HCT116 (cell line): Measurements from ENCODE around the gene FAM168B. TPM values are rescaled to one million over a fixed set of nuclear protein-coding genes. Genes with fewer than 3 reads are reported as not detected.
"Not testable (repeated sequence)": the region's sequence is repeated elsewhere in the genome, so short reads cannot be mapped to it uniquely, and the experiment has no call there.

Source experiments
- ATAC-seq: fragments of 200-7000 bp; cut with Tn5 transposase; 2 replicates; pipeline ENCODE4 v1.9.1; 2020; ENCODE audit warnings: mild to moderate bottlenecking, moderate library complexity
- BruUV-seq: library from RNA; stranded (reverse); fragments of 400-500 nt; replicated peaks from 2 replicates; lab custom pipeline; 2021; lab: Mats Ljungman, UMichigan
- CTCF ChIA-PET: fragments of 300-600 bp; sonication (Branson Sonifier 250); formaldehyde crosslinking; loops from one replicate; lab custom pipeline; 2021; ENCODE audit warnings: antibody characterized with exemption; lab: Charles Lee
- POLR2A ChIA-PET: fragments of 300-600, 350-600 bp; sonication (Branson Sonifier 250); formaldehyde crosslinking; loops from one replicate; lab custom pipeline; 2021; ENCODE audit warnings: antibody characterized with exemption; lab: Charles Lee
- RAD21 ChIA-PET, 2 experiments: fragments of 300-600 bp; sonication (Branson Sonifier 250); formaldehyde crosslinking; loops; one replicate each; lab custom pipeline; 2023; ENCODE audit warnings: low total read pairs in 2 of 2; ENCODE audit not compliant: uncharacterized antibody in 2 of 2, unreplicated experiment in 2 of 2, low non-redundant PET in 1 of 2; lab: Charles Lee
- DNase-seq: peaks from one replicate; pipeline ENCODE4 v3.0.0-alpha.2; 2010; ENCODE audit warnings: low read depth, low spot score
- H2AFZ ChIP-seq: fragments of 200-600 bp; shearing (Covaris generic), sonication (generic); 2 replicates; pipeline ENCODE4 v1.6.1; 2017; ENCODE audit warnings: low read depth, mixed run types, mixed read lengths, antibody characterized with exemption, low read length; ENCODE audit not compliant: poor library complexity, severe bottlenecking
- H3K27ac ChIP-seq: 2 replicates; pipeline ENCODE4 v1.5.1; 2012; ENCODE audit warnings: low read depth, low read length
- H3K27me3 ChIP-seq: fragments of 200-600 bp; sonication (generic); 2 replicates; pipeline ENCODE4 v1.6.1; 2016; ENCODE audit warnings: mixed run types, low read length, mixed read lengths; ENCODE audit not compliant: insufficient read depth
- H3K36me3 ChIP-seq, 2 experiments: fragments of 200-500 bp in 1 of 2; fragments of 200-600 bp in 1 of 2; sonication (Bioruptor generic) in 1 of 2; sonication (generic) in 1 of 2; 2 replicates each; pipeline versions ENCODE4 v1.5.1 to v1.6.1; 2014 to 2016; ENCODE audit warnings: low read length in 2 of 2, inconsistent platforms in 1 of 2, mixed read lengths in 1 of 2, mixed run types in 1 of 2; ENCODE audit not compliant: insufficient read depth in 2 of 2, control insufficient read depth in 1 of 2
- H3K4me1 ChIP-seq, 2 experiments: fragments of 200-600 bp in 1 of 2; sonication (generic) in 1 of 2; 2 replicates each; pipeline versions ENCODE4 v1.5.1 to v1.6.1; 2012 to 2017; ENCODE audit warnings: low read length in 2 of 2, inconsistent platforms in 1 of 2, mild to moderate bottlenecking in 1 of 2, mixed read lengths in 1 of 2, mixed run types in 1 of 2, moderate library complexity in 1 of 2; ENCODE audit not compliant: insufficient read depth in 2 of 2, control insufficient read depth in 1 of 2
- H3K4me2 ChIP-seq: fragments of 200-600 bp; sonication (generic); 2 replicates; pipeline ENCODE4 v1.6.1; 2017; ENCODE audit warnings: mixed run types, low read length, mixed read lengths
- H3K4me3 ChIP-seq, 2 experiments: fragments of 200-600 bp in 1 of 2; sonication (generic) in 1 of 2; replicated peaks in 1 of 2; 2 replicates each; pipeline ENCODE4 v1.5.1; 2011 to 2016; ENCODE audit warnings: low read length in 2 of 2, control low read depth in 1 of 2, low read depth in 1 of 2, mild to moderate bottlenecking in 1 of 2, mixed read lengths in 1 of 2, mixed run types in 1 of 2
- H3K79me2 ChIP-seq: fragments of 200-600 bp; sonication (generic); 2 replicates; pipeline ENCODE4 v1.6.1; 2017; ENCODE audit warnings: mild to moderate bottlenecking, mixed run types, low read length, moderate library complexity, mixed read lengths; ENCODE audit not compliant: insufficient read depth
- H3K9ac ChIP-seq: fragments of 200-600 bp; sonication (generic); 2 replicates; pipeline ENCODE4 v1.6.1; 2016; ENCODE audit warnings: low read length, mixed read lengths
- H3K9me2 ChIP-seq: fragments of 200-600 bp; sonication (generic), shearing (Covaris generic); 2 replicates; pipeline ENCODE4 v1.6.1; 2017; ENCODE audit warnings: mixed run types, mild to moderate bottlenecking, moderate library complexity; ENCODE audit not compliant: insufficient read depth
- H3K9me3 ChIP-seq, 2 experiments: fragments of 200-500 bp in 1 of 2; fragments of 200-600 bp in 1 of 2; sonication (Bioruptor generic) in 1 of 2; sonication (generic) in 1 of 2; 2 replicates each; pipeline ENCODE4 v1.6.1; 2014 to 2017; ENCODE audit warnings: low read length in 2 of 2, mixed read lengths in 2 of 2, inconsistent platforms in 1 of 2, low read depth in 1 of 2, mild to moderate bottlenecking in 1 of 2, mixed run types in 1 of 2, moderate library complexity in 1 of 2; ENCODE audit not compliant: control insufficient read depth in 1 of 2, insufficient read depth in 1 of 2
- H4K20me1 ChIP-seq: fragments of 200-600 bp; sonication (generic), shearing (Covaris generic); 2 replicates; pipeline ENCODE4 v1.6.1; 2017; ENCODE audit warnings: mixed run types, mild to moderate bottlenecking, moderate library complexity; ENCODE audit not compliant: insufficient read depth
- CEBPB ChIP-seq: IDR thresholded peaks from 2 replicates; pipeline ENCODE4 v1.6.1; 2012; ENCODE audit warnings: low read depth
- EGR1 ChIP-seq: IDR thresholded peaks from 2 replicates; pipeline ENCODE4 v1.6.1; 2012; ENCODE audit warnings: low read depth
- ELF1 ChIP-seq: IDR thresholded peaks from 2 replicates; pipeline ENCODE4 v1.6.1; 2012; ENCODE audit warnings: low read depth, borderline replicate concordance
- EZH2phosphoT487 ChIP-seq: fragments of 200-600 bp; IDR thresholded peaks from 2 replicates; pipeline ENCODE4 v1.6.1; 2018; ENCODE audit warnings: antibody characterized with exemption, borderline replicate concordance
- POLR2A ChIP-seq: IDR thresholded peaks from 2 replicates; pipeline ENCODE4 v1.7.0; 2011; ENCODE audit warnings: borderline replicate concordance; ENCODE audit not compliant: insufficient read depth, insufficient read length; ENCODE audit errors: extremely low read depth
- POLR2AphosphoS5 ChIP-seq: IDR thresholded peaks from 2 replicates; pipeline ENCODE4 v1.6.1; 2011; ENCODE audit warnings: mild to moderate bottlenecking, low read depth, low read length, moderate library complexity
- RAD21 ChIP-seq: IDR thresholded peaks from 2 replicates; pipeline ENCODE4 v1.6.1; 2012; ENCODE audit warnings: low read depth, mild to moderate bottlenecking
- SP1 ChIP-seq: IDR thresholded peaks from 2 replicates; pipeline ENCODE4 v1.6.1; 2012; ENCODE audit warnings: low read depth
- TCF7L2 ChIP-seq: IDR thresholded peaks from 2 replicates; pipeline ENCODE4 v1.7.0; 2011; ENCODE audit warnings: borderline replicate concordance, inconsistent platforms; ENCODE audit not compliant: insufficient read depth, insufficient read length; ENCODE audit errors: extremely low read depth
- intact Hi-C: fragments of 100-400 bp; cut with micrococcal nuclease; formaldehyde crosslinking; loops from 2 replicates; pipeline ENCODE4 v1.10.0; 2022
- total RNA-seq: library from RNA; stranded (reverse); gene quantifications from one replicate; pipeline ENCODE4 v1.2.1, GENCODE V29; 2021; ENCODE audit not compliant: unreplicated experiment
- TF ChIP-seq, protein P1 (sequence below): IDR thresholded peaks from 2 replicates; pipeline ENCODE4 v1.6.1; 2012
- TF ChIP-seq, protein P2 (sequence below): IDR thresholded peaks from 2 replicates; pipeline ENCODE4 v1.6.1; 2011; ENCODE audit warnings: mild to moderate bottlenecking, low read length, moderate library complexity; ENCODE audit not compliant: insufficient replicate concordance; ENCODE audit errors: extremely low read depth

Gene FAM168B
- total RNA-seq, 1 experiment from 2014 or later: 94.5 TPM

DNA sequence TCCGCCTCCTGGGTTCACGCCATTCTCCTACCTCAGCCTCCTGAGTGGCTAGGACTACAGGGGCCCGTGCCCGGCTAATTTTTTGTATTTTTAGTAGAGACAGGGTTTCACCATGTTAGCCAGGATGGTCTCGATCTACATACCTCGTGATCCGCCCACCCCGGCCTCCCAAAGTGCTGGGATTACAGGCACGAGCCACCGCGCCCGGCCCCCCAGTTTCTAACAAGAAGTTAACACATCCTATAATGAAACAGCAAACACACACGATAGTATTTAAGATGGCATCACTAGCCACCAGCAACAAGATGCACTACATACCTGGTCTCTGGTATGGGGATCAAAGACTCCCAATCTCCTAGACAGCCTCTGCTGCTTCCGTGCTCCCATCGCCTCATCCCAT is 17.7 kb downstream of the FAM168B start:
- Histone ChIP-seq H3K36me3 (peaks cover 33 to 51% of the 10 kb centered on the region in 2 experiments), H3K4me1 (peaks cover 6 to 13% of the 10 kb centered on the region in 2 experiments; a peak in 3 of 4 replicates), H3K79me2 (peaks cover 100% of the 10 kb centered on the region)
- intact Hi-C loops, H4K20me1 ChIP-seq, BruUV-seq, H2AFZ ChIP-seq, H3K4me3 ChIP-seq, ATAC-seq, H3K9me2 ChIP-seq, DNase-seq, POLR2A ChIA-PET, H3K4me2 ChIP-seq, H3K27me3 ChIP-seq, H3K9ac ChIP-seq, H3K27ac ChIP-seq, RAD21 ChIA-PET, H3K9me3 ChIP-seq, CTCF ChIA-PET: not testable (repeated sequence)

DNA sequence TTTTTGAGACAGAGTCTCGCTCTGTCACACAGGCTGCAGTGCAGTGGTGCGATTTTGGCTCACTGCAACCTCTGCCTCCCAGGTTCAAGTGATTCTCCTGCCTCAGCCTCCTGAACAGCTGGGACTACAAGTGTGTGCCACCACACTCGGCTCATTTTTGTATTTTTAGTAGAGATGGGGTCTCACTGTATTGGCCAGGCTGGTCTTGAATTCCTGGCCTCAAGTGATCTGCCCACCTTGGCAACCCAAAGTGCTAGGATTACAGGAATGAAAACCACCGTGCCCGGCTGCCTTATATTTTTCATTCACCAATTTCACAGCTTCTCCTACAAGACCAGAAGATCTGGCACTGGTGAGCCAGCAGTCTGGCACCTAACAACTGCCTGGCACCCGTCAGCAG is 25.1 kb downstream of the FAM168B start:
- H3K4me3 ChIP-seq, H3K9me2 ChIP-seq, H3K9ac ChIP-seq, intact Hi-C loops, POLR2A ChIA-PET, H3K27ac ChIP-seq, H3K4me1 ChIP-seq, H2AFZ ChIP-seq, ATAC-seq, DNase-seq, H3K27me3 ChIP-seq, RAD21 ChIA-PET, BruUV-seq, H3K4me2 ChIP-seq, H3K9me3 ChIP-seq: not testable (repeated sequence)
- Histone ChIP-seq H3K79me2 (peaks cover 100% of the 10 kb centered on the region), H3K36me3 (peaks cover 28 to 40% of the 10 kb centered on the region in 2 experiments), H4K20me1 (peaks cover 16% of the 10 kb centered on the region)
- CTCF ChIA-PET: interaction anchor here (0.6 kb wide), 1 partner anchor 28 kb away, joined by 3 read pairs; no protein-coding TSS in a partner anchor

DNA sequence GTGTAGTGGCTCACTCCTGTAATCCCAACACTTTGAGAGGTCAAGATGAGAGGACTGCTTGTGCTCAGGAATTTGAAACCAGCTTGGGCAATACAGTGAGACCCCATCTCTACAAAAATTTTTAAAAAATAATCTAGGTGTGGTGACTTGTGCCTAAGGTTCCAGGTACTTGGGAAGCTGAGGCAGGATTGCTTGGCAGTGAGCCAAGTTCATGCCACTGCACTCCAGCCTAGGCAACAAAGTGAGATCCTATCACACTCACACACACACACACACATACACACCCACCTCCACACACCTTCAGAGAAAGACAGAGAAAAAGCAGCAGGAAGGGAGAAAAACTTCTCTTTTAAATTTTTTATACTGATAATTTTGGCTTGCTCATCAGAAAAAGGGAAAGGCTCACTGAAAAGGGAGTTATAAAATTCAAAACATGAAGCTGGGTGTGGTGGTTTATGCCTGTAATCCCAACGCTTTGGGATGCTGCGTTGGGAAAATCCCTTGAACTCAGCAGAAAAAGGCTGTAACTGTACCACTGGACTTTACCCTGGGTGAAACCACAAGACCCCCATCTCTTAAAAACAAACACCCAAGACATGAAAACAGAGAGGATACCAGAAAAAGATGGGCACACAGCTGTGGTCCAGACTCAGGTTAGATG is 25.7 kb downstream of the FAM168B start:
- ChIA-PET RAD21 (no interaction called here), CTCF (interaction anchor here (0.6 kb wide), 1 partner anchor 29 kb away, joined by 3 read pairs; no protein-coding TSS in a partner anchor), POLR2A (no interaction called here)
- H3K4me2 ChIP-seq: no peak overlapping the region
- H3K79me2 ChIP-seq: peaks cover 100% of the 10 kb centered on the region
- ATAC-seq (no peak), DNase-seq (no peak)
- H3K4me1 ChIP-seq: no peaks in the 10 kb centered on the region
- H4K20me1 ChIP-seq: peaks cover 22% of the 10 kb centered on the region
- H3K27ac ChIP-seq: no peak overlapping the region
- H3K27me3 ChIP-seq: no peaks in the 10 kb centered on the region
- no peak overlapping the region for H3K9ac ChIP-seq
- H3K9me2 ChIP-seq: no peaks in the 10 kb centered on the region
- H3K4me3 ChIP-seq: no peak overlapping the region
- peaks cover 30 to 44% of the 10 kb centered on the region in 2 experiments for H3K36me3 ChIP-seq
- H3K9me3 ChIP-seq: no peaks in the 10 kb centered on the region
- no peak overlapping the region for H2AFZ ChIP-seq
- BruUV-seq: no TSS peak
- intact Hi-C loops: no loop called here
- TF ChIP-seq ELF1 (no peak), POLR2AphosphoS5 (no peak), TCF7L2 (no peak), RAD21 (no peak), POLR2A (no peak), CEBPB (no peak), EGR1 (no peak), EZH2phosphoT487 (no peak), SP1 (no peak)
- TF ChIP-seq, protein P1, sequence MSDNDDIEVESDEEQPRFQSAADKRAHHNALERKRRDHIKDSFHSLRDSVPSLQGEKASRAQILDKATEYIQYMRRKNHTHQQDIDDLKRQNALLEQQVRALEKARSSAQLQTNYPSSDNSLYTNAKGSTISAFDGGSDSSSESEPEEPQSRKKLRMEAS: no peak
- TF ChIP-seq, protein P2, sequence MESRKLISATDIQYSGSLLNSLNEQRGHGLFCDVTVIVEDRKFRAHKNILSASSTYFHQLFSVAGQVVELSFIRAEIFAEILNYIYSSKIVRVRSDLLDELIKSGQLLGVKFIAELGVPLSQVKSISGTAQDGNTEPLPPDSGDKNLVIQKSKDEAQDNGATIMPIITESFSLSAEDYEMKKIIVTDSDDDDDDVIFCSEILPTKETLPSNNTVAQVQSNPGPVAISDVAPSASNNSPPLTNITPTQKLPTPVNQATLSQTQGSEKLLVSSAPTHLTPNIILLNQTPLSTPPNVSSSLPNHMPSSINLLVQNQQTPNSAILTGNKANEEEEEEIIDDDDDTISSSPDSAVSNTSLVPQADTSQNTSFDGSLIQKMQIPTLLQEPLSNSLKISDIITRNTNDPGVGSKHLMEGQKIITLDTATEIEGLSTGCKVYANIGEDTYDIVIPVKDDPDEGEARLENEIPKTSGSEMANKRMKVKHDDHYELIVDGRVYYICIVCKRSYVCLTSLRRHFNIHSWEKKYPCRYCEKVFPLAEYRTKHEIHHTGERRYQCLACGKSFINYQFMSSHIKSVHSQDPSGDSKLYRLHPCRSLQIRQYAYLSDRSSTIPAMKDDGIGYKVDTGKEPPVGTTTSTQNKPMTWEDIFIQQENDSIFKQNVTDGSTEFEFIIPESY: no peak
